ENCODE measurements around the gene RIMS3.
"Not testable (repeated sequence)": the region's sequence is repeated elsewhere in the genome, so short reads cannot be mapped to it uniquely, and the experiment has no call there.

RIMS3 gene

GRCh38 chr1:40665335-40666171 lies at the start of gene RIMS3:
RIMS3 (minus strand) TSS chr1:40665682; CDS start chr1:40641925, 23,757 bp downstream.
- FAIRE-seq, result no peak

- no peak for FAIRE-seq
These were observed 47.5 kb upstream of the RIMS3 start for GRCh38 chr1:40712997-40713396.

- FAIRE-seq, result no peak
These were observed 47.0 kb upstream of the RIMS3 start for GRCh38 chr1:40712405-40712944.

- FAIRE-seq, result no peak
These were observed 46.3 kb upstream of the RIMS3 start for GRCh38 chr1:40711465-40712404.

GRCh38 chr1:40710581-40711315 lies 45.3 kb upstream of the RIMS3 start:
- FAIRE-seq, result no peak

GRCh38 chr1:40709802-40710278 lies 44.4 kb upstream of the RIMS3 start:
- FAIRE-seq, result no peak

GRCh38 chr1:40709100-40709801 lies 43.8 kb upstream of the RIMS3 start:
- peak; percentile 93 for FAIRE-seq

- no peak for FAIRE-seq
These were observed 43.2 kb upstream of the RIMS3 start for GRCh38 chr1:40708750-40709099.

GRCh38 chr1:40706626-40707025 lies 41.1 kb upstream of the RIMS3 start:
- no peak for FAIRE-seq

GRCh38 chr1:40704817-40705733 lies 39.6 kb upstream of the RIMS3 start:
- no peak for FAIRE-seq

GRCh38 chr1:40703316-40703715 lies 37.8 kb upstream of the RIMS3 start:
- no peak for FAIRE-seq

GRCh38 chr1:40702810-40703209 lies 37.3 kb upstream of the RIMS3 start:
- not testable (repeated sequence) for FAIRE-seq

- no peak for FAIRE-seq
These were observed 36.2 kb upstream of the RIMS3 start for GRCh38 chr1:40701684-40702083.

- FAIRE-seq, result no peak
These were observed 34.3 kb upstream of the RIMS3 start for GRCh38 chr1:40699787-40700186.

GRCh38 chr1:40697436-40697835 lies 32.0 kb upstream of the RIMS3 start:
- no peak for FAIRE-seq

GRCh38 chr1:40696294-40696693 lies 30.8 kb upstream of the RIMS3 start:
- no peak for FAIRE-seq

GRCh38 chr1:40694353-40694874 lies 28.9 kb upstream of the RIMS3 start:
- FAIRE-seq, result no peak

GRCh38 chr1:40693425-40693824 lies 27.9 kb upstream of the RIMS3 start:
- FAIRE-seq, result no peak

GRCh38 chr1:40692429-40692895 lies 27.0 kb upstream of the RIMS3 start:
- no peak for FAIRE-seq

All from islet of Langerhans (tissue), 1 donor.